ENCODE data around the gene TNFAIP3.

TNFAIP3 gene

DNA sequence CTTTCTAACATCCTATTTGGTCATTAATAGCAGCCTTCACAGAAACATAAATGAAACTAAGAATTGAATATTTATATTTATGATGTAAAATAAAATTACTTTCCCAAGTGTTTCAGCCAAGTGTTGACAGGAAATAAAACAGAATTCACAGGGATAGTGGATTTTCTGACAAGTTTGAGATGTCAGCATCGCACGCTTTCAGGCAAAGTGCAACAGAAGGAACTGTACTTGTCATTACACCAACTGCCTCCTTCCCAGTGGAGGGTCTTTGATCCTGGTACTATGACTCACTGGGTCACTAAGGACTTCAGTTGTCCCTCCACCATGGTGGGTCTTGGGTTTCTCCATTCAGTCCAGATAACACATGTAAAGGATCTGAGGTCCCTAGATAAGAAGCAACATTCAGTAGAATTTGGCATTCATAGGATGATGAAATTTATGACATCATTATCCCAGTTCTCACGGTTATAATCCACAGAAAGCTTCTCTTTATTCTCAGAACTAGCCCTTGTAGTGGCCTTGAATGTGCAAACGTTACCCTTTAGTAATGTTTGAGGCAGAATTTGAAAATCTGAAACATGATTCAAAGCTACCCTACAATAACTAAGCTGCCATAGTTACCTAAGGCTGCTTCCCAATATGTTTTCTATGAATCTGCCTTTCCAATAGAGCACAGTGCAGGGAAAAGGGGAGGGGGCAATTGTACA, 3.8 kb upstream of the TNFAIP3 start:
- TF ChIP-seq POLR2A (IDR thresholded peaks at IDR 0.05; ENCODE audit: low read length) (no peak), GATA1 (IDR thresholded peaks at IDR 0.05; ENCODE audit: low read depth, low read length) (no peak)
- peak; percentile 90 to 92 for DNase-seq

DNA sequence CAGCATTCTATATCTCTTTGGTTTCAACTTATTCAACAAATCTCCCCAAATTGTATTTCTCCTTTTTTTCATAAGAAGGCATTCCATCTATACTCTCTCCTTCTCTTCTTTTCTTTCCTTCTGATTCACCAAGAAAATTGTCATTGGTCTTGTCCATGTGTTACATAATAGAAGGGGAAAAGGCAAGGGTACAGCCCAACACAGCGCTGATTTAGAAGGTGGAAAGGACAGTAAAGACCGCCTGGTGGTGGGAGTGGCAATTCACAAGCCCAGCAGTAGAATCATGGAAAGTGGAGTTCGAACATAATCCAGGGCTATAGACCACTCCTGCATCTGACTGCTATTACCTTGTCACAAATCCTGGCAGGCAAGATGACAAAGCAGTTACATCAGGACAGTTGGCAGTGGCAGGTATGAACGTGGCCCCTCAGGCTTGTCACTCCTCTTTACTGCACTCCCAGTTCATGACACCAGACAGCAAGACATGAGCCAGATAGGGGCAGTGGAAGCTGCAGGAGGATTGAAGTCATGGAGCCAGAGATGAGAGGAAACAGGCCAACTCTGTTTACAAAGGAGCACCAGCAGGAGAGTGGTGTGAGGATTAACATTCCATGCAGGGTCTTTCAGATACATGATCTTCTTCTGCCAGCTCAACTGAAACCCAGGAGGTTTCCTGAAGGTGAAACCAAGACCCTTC, 2.1 kb upstream of the TNFAIP3 start:
- TF ChIP-seq GATA1 (IDR thresholded peaks at IDR 0.05; ENCODE audit: low read depth, low read length) (no peak), POLR2A (IDR thresholded peaks at IDR 0.05; ENCODE audit: low read length) (no peak)
- DNase-seq: peak; percentile 39 to 66

DNA sequence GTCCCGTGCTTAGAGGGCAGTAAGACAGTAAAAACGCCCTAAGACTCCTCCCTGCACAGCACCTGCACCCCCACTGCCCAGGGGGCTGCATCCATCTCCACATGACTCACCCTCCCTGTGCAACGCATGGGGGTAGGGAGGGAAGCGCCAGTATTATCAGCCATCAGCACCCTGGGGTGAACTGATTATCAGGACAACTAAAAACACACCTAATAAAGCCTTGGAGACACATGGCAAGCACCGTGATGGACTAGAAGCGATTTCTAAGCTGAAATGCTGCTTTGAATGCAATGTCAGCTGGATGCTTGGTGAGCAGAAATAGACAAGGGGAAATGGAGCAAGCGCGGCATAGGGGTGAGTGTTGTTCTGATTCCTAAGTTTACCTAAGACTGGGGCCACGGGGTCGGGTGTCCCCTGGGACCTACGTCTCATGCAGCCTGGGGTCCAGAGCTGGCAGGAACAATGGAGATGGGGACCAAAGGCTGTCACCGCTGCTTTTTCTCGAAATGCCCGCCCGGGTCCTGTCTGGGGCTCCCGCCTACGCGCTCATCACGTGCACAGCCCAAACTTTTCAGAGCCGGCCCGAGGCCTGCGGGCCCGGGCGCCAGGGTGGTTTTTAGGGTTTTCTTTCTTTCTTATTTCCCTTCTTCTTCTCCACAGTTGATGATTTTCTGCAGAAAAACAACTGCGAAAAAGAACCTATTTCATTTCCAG, 702 bp upstream of the TNFAIP3 start:
- peak; percentile 86 to 87 for DNase-seq
- TF ChIP-seq GATA1 (IDR thresholded peaks at IDR 0.05; ENCODE audit: low read depth, low read length) (no peak), POLR2A (IDR thresholded peaks at IDR 0.05; ENCODE audit: low read length) (no peak)

DNA sequence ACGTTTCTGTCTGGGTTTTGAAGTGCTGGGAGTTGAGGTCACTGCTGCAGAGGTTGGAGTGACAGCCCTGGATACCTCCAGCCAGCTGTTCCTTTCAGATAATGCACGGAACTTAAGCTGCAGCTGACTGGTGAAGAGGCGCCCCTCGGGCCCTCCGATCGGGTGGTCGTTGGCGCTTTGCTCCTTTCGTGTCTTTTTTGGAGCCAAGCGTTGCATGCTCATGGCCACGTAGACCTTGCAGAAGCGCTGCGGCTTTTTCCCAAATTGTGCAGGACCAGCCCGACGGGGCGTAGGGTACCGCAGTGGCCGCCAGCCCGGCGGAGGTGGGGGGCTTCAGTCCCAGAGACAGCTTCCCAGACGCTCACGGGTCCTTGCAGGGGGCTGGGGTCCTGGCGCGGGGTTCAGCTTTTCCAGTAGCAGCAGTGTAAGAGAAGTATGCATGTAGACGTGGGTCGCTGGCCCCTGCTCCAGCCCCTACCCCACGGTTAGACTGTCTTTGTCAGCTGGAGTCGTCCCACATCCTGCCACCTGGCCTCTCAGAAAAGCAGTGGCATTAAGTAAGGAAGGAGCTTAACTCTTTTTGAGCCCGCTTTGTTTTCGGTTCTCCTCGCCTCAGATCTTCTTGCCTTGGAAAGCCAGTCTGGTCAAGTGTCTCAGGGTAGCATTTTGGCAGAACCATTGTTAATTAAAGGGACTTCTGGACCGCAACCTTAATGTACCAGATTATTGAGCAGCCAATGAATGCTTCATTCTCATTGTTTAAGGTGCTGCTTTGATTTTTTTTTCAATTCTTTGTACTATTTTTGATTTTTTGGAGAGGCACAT, 838 bp downstream of the TNFAIP3 start:
- TF ChIP-seq GATA1 (IDR thresholded peaks at IDR 0.05; ENCODE audit: low read depth, low read length) (no peak), POLR2A (IDR thresholded peaks at IDR 0.05; ENCODE audit: low read length) (no peak)
- peak; percentile 73 to 76 for DNase-seq

DNA sequence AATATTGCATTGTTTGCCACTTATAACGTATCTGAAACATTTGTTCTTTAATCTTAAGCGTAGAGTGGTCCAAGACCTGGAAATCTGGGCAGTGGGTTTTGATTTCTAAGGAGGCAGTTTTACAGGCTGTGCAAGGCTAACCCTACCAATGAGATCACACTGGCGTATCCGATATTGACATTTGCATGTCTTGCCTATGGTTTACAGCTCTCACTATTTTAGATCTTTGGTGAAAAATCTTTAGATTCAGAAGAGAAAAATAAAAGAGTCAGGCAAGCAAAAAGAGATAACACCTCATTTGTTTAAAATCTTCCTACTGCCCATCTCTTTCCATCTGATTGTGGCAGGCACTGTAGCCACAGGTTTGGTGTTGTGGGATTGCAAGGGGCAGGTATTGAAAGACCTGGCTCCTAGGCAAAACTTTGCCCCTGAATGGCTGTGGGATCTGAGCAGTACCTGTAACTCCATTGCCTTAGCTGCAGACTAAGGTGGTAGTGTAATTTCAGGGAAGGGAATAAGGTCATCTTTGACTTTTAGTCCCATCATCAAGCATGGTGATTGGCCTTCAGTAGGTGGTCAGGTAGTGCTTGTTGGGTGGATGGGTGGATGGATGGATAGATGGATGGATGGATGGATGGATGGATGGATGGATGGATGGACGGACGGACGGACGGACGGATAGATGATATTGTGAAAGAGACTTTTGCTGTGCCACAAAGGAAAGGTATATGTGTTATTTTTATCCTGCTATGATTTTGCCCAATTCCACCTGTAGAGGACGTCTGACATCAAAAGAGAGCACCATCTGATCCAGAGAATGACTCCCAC, 1.9 kb downstream of the TNFAIP3 start:
- TF ChIP-seq GATA1 (IDR thresholded peaks at IDR 0.05; ENCODE audit: low read depth, low read length) (no peak), POLR2A (IDR thresholded peaks at IDR 0.05; ENCODE audit: low read length) (no peak)

DNA sequence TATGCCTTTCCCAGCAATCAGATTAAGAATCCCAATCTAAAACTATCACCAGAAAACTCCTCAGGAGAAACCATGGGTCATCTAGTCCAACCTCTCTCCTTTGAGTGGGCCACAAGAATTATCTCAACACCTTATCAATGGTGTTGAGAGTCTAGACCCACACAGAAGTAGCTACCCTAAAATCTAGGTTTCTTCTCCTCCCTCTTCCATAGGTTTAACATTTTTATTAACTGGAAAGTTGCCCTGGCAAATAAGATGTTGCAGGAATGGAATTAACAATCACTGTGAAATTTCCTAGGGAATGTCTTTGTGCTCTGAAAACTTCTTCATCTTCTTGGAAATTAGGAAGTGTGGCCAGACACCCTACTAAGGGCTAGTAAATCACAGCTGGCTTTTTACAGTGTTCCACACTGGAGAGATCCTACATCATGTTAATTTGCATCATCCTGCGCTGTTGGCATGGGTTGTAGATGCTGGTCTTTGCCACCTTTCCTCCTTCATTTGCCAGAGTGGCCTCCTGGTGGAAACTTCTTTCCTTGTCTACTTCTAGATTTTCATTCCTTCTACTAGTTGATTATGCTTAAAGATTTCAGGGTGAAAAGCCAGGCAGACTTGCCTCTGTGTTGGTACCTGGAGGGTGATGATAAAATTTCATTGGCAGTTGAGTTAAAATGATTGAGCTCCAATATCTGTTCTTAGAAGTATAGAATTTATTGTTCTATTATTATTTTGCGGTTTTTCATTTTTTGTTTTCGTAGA, 2.7 kb downstream of the TNFAIP3 start:
- no peak for DNase-seq
- TF ChIP-seq POLR2A (IDR thresholded peaks at IDR 0.05; ENCODE audit: low read length): no peak
- no peak for TF ChIP-seq GATA1 (IDR thresholded peaks at IDR 0.05; ENCODE audit: low read depth, low read length)

More for the DNA sequence above, 1.9 kb downstream of the TNFAIP3 start:
- DNase-seq: no peak

DNA sequence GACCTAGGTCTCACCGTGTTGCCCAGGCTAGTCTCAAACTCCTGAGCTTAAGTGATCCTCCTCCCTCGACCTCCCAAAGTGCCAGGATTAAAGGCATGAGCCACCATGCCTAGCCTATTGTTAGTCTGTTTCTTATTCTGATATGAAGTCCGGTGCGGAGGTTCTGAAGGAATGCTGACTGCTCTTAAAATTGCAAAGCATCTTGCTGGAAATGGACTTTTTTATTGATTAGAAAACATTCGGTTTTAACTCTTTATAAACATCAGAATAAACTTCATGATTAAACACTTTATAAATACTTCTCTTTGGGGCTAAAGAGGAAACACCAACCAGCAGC, 3.2 kb downstream of the TNFAIP3 start:
- TF ChIP-seq POLR2A (IDR thresholded peaks at IDR 0.05; ENCODE audit: low read length): no peak
- DNase-seq: no peak

DNA sequence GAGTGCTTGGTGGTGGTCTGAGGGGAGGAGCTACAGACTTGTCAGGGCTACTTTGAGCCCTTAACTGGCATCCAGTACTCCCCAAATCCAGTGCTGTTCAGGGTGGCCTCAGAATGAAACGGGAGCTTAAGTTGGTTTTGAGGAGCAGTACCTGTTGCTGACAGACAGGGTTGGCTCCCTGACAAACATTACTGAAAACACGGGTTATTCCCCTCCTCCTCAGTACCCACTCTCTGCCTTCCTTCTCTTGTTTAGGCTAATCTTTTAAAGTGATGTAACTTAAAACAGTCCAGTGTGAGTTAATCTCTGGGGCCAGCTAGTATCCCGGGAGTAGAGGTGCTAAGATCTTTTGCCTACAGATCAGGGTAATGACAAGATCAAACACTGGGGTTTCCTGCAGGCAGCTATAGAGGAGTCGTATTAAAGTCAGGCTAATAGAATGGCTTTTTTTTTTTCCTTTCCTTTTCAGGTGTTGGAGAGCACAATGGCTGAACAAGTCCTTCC, 3.7 kb downstream of the TNFAIP3 start:
- DNase-seq: peak; percentile 5 to 22
- no peak for TF ChIP-seq GATA1 (IDR thresholded peaks at IDR 0.05; ENCODE audit: low read depth, low read length)
- no peak for TF ChIP-seq POLR2A (IDR thresholded peaks at IDR 0.05; ENCODE audit: low read length)

DNA sequence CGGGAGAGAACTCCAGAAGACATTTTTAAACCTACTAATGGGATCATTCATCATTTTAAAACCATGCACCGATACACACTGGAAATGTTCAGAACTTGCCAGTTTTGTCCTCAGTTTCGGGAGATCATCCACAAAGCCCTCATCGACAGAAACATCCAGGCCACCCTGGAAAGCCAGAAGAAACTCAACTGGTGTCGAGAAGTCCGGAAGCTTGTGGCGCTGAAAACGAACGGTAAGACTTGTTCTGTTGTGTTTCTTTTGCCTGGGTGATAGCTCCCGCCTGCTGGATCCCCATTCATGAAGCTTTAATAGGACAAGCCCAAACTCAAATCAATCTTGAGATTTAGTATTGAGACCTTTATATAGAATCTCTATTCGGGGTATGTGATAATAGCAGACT, 4.2 kb downstream of the TNFAIP3 start:
- DNase-seq: no peak
- TF ChIP-seq GATA1 (IDR thresholded peaks at IDR 0.05; ENCODE audit: low read depth, low read length) (no peak), POLR2A (IDR thresholded peaks at IDR 0.05; ENCODE audit: low read length) (no peak)

DNA sequence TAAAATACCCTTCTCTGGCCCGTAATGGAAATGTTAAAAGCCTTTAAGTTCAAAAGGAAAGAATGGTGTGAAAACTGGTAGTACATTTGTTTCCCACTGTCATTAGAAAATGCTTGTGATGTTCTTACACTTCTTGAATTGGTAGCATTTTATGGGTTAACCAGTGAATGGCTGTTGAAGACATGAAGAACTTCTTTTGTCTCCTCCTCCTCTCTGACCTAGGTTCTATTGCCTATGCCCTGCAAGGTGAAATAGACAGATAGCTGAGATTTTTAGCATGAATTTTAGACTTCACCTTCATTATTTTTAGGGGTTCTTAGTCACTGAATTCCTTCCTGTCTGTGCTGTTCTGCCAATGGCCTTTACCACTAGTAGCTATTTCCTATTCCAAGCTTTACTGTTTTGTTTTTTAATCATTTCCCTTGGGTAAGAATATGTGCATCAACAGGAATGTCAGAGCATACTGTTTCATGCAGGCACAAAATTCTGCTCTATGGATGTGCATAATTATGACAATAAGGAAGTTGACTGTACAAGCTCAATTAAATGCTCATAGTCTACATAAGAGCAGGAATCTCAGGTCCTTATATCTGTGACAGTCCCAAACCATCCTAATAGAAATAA, 4.9 kb downstream of the TNFAIP3 start:
- no peak for DNase-seq
- no peak for TF ChIP-seq POLR2A (IDR thresholded peaks at IDR 0.05; ENCODE audit: low read length)
- no peak for TF ChIP-seq GATA1 (IDR thresholded peaks at IDR 0.05; ENCODE audit: low read depth, low read length)

DNA sequence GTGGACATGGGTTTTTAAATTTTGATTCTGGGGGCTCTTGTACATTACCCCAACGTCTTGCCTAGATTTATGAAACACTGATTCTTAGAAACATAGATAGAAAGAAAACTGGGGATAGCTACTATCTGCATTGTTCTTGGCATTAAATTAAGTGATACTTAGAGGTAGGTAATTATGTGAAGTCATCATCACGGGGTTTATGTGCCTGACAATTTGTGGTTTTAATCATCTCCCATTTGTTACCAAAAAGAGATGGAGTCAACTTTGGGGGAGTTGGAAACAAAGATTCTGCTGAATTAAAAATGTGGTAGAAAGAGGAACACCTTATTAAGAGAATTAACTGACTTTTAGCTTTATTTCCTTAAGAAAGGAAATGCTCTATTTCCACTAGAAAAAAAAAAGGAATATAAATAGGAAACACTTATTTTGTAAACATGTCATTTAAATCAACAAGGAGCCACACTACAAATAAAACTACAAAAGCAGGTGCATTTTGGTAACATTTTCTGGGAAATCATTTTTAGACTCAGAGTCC, 5.6 kb downstream of the TNFAIP3 start:
- no peak for DNase-seq
- TF ChIP-seq GATA1 (IDR thresholded peaks at IDR 0.05; ENCODE audit: low read depth, low read length) (no peak), POLR2A (IDR thresholded peaks at IDR 0.05; ENCODE audit: low read length) (no peak)

Measured in erythroblast (primary cell).